Liver (tissue), 9 donors: ENCODE data around the gene CD46. TPM values are rescaled to one million over a fixed set of nuclear protein-coding genes. Genes with fewer than 3 reads are reported as not detected.

Experiments used
- DNase-seq: peaks from one replicate; pipeline ENCODE4 v3.0.0-alpha.2; 2017; ENCODE audit warnings: low spot score
- H3K27ac ChIP-seq, 2 donors: one replicate each; pipeline ENCODE4 v1.7.0; 2013; ENCODE audit warnings: inconsistent platforms in 2 of 2, low read length in 2 of 2, control low read depth in 1 of 2, low read depth in 1 of 2, mild to moderate bottlenecking in 1 of 2
- H3K27me3 ChIP-seq, 4 donors: one replicate each; pipeline versions ENCODE4 v1.6.1 to v1.7.0; 2013; ENCODE audit warnings: low read length in 3 of 4, inconsistent platforms in 1 of 4, mild to moderate bottlenecking in 1 of 4, moderate library complexity in 1 of 4; ENCODE audit not compliant: control insufficient read depth in 4 of 4, insufficient read depth in 4 of 4
- H3K36me3 ChIP-seq, 4 donors: one replicate each; pipeline versions ENCODE4 v1.6.1 to v1.7.0; 2013; ENCODE audit warnings: low read length in 3 of 4, mild to moderate bottlenecking in 3 of 4, low read depth in 1 of 4, moderate library complexity in 1 of 4; ENCODE audit not compliant: control insufficient read depth in 4 of 4, insufficient read depth in 3 of 4
- H3K4me1 ChIP-seq, 4 donors: one replicate each; pipeline versions ENCODE4 v1.6.1 to v1.7.0; 2013; ENCODE audit warnings: low read length in 3 of 4, mild to moderate bottlenecking in 3 of 4, moderate library complexity in 1 of 4; ENCODE audit not compliant: control insufficient read depth in 4 of 4, insufficient read depth in 4 of 4
- H3K4me3 ChIP-seq, 3 donors: one replicate each; pipeline versions ENCODE4 v1.6.1 to v1.7.0; 2013; ENCODE audit warnings: low read length in 3 of 3, control low read depth in 1 of 3, low read depth in 1 of 3, mild to moderate bottlenecking in 1 of 3
- H3K9ac ChIP-seq, 2 donors: one replicate each; pipeline ENCODE4 v1.7.0; 2013; ENCODE audit warnings: low read length in 2 of 2, mild to moderate bottlenecking in 2 of 2, moderate library complexity in 2 of 2, control low read depth in 1 of 2, low read depth in 1 of 2
- H3K9me3 ChIP-seq, 4 donors: one replicate each; pipeline versions ENCODE4 v1.6.1 to v1.7.0; 2013; ENCODE audit warnings: low read length in 3 of 4; ENCODE audit not compliant: control insufficient read depth in 4 of 4
- EGR1 ChIP-seq, 2 donors: IDR thresholded peaks; 2 replicates each; pipeline ENCODE4 v1.6.1; 2016 to 2018; ENCODE audit warnings: antibody characterized with exemption in 2 of 2, low read depth in 2 of 2
- FOXA1 ChIP-seq: IDR thresholded peaks from 2 replicates; pipeline ENCODE4 v1.6.1; 2016; ENCODE audit warnings: antibody characterized with exemption
- FOXA2 ChIP-seq: IDR thresholded peaks from 2 replicates; pipeline ENCODE4 v1.6.1; 2016; ENCODE audit warnings: antibody characterized with exemption
- GABPA ChIP-seq, 2 donors: IDR thresholded peaks in 1 of 2; conservative IDR thresholded peaks in 1 of 2; 2 replicates each; pipeline ENCODE4 v1.6.1; 2016; ENCODE audit warnings: antibody characterized with exemption in 2 of 2, mild to moderate bottlenecking in 1 of 2, moderate library complexity in 1 of 2
- HNF4A ChIP-seq, 2 donors: conservative IDR thresholded peaks; 2 replicates each; pipeline ENCODE4 v1.6.1; 2016; ENCODE audit warnings: antibody characterized with exemption in 2 of 2, mild to moderate bottlenecking in 2 of 2
- HNF4G ChIP-seq: IDR thresholded peaks from 2 replicates; pipeline ENCODE4 v1.6.1; 2016; ENCODE audit warnings: antibody characterized with exemption
- JUND ChIP-seq, 2 donors: IDR thresholded peaks; 2 replicates each; pipeline ENCODE4 v1.6.1; 2016; ENCODE audit warnings: antibody characterized with exemption in 2 of 2
- NR2F2 ChIP-seq: IDR thresholded peaks from 2 replicates; pipeline ENCODE4 v1.6.1; 2016; ENCODE audit warnings: antibody characterized with exemption
- RAD21 ChIP-seq, 2 donors: IDR thresholded peaks; 2 replicates each; pipeline ENCODE4 v1.6.1; 2016; ENCODE audit warnings: antibody characterized with exemption in 2 of 2, mild to moderate bottlenecking in 2 of 2
- RXRA ChIP-seq, 2 donors: IDR thresholded peaks; 2 replicates each; pipeline ENCODE4 v1.6.1; 2017 to 2018; ENCODE audit warnings: antibody characterized with exemption in 2 of 2, mild to moderate bottlenecking in 1 of 2
- SP1 ChIP-seq: IDR thresholded peaks from 2 replicates; pipeline ENCODE4 v1.6.1; 2018; ENCODE audit warnings: antibody characterized with exemption, mild to moderate bottlenecking
- TAF1 ChIP-seq: conservative IDR thresholded peaks from 2 replicates; pipeline ENCODE4 v1.6.1; 2016; ENCODE audit warnings: antibody characterized with exemption, mild to moderate bottlenecking
- YY1 ChIP-seq: IDR thresholded peaks from 2 replicates; pipeline ENCODE4 v1.6.1; 2016; ENCODE audit warnings: antibody characterized with exemption, mild to moderate bottlenecking
- WGBS: extraction: QIAGEN DNeasy Blood & Tissue Kit; methylation state at CpG from one replicate; pipeline ENCODE4 v1.1.7; 2013; 5-methylcytosine and 5-hydroxymethylcytosine counted together
- polyA plus RNA-seq, 2 donors: library from polyadenylated mRNA; stranded (reverse) in 1 of 2; unstranded in 1 of 2; fragments of 200-250 nt in 1 of 2; fragments of >200 nt in 1 of 2; fragmentation: Nextera tagmentation in 1 of 2; extraction: Ambion mirVana in 1 of 2; gene quantifications; one replicate each; pipeline versions ENCODE4 v1.2.1 to v1.2.3, GENCODE V29; 2013 to 2015
- total RNA-seq, 2 donors: library from RNA; depleted of rRNA; stranded (reverse); fragments of >200 nt; gene quantifications; one replicate each; pipeline ENCODE4 v1.2.3, GENCODE V29; 2014
- TF ChIP-seq, protein P1 (sequence below): fragments of 150-350 bp; IDR thresholded peaks from 2 replicates; pipeline ENCODE4 v1.5.1; 2017; ENCODE audit warnings: improper control_type of control experiment, low read depth, low read length; ENCODE audit not compliant: missing input control
- TF ChIP-seq, protein P2 (sequence below): IDR thresholded peaks from 2 replicates; pipeline ENCODE4 v1.6.1; 2016; ENCODE audit warnings: antibody characterized with exemption, mild to moderate bottlenecking
- donor health status: healthy.
- donor health status: healthy.
- donor health status: healthy.
- donor health status: healthy.
- donor health status: healthy.

Gene CD46
- total and polyA plus RNA-seq, 4 donors: 71.3 to 177 (median 121) TPM

DNA sequence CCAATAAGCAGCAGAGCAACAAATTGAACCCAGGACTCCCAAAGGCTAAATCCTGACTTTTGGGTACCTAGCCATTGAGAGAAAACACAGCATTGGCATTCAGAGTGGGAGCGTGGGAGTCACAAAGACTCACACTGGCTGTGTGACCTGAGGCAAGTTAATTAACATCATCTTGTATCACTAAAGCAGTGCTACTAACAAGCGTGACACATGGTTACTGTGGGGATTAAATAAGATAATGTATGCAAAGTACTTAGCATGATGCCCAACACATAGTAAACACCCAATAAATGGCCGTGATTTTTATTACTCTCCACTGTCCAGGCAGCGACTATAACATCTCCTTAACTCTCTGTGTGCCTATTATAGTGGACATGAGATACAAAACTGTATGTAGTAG lies 85.8 kb downstream of the CD46 start:
- H3K27ac ChIP-seq: no peak overlapping the region
- H3K4me3 ChIP-seq: no peak overlapping the region
- H3K9ac ChIP-seq: no peak overlapping the region
- DNase-seq: no peak
- H3K27me3 ChIP-seq: no peaks in the 10 kb centered on the region
- H3K36me3 ChIP-seq: no peaks in the 10 kb centered on the region
- TF ChIP-seq YY1: no peak
- TF ChIP-seq RAD21 (IDR thresholded peaks at IDR 0.05): no peak
- no peaks in the 10 kb centered on the region for H3K9me3 ChIP-seq
- no peaks in the 10 kb centered on the region for H3K4me1 ChIP-seq
- 97% methylated on average over 4 of the region's 4 CpGs for WGBS

DNA sequence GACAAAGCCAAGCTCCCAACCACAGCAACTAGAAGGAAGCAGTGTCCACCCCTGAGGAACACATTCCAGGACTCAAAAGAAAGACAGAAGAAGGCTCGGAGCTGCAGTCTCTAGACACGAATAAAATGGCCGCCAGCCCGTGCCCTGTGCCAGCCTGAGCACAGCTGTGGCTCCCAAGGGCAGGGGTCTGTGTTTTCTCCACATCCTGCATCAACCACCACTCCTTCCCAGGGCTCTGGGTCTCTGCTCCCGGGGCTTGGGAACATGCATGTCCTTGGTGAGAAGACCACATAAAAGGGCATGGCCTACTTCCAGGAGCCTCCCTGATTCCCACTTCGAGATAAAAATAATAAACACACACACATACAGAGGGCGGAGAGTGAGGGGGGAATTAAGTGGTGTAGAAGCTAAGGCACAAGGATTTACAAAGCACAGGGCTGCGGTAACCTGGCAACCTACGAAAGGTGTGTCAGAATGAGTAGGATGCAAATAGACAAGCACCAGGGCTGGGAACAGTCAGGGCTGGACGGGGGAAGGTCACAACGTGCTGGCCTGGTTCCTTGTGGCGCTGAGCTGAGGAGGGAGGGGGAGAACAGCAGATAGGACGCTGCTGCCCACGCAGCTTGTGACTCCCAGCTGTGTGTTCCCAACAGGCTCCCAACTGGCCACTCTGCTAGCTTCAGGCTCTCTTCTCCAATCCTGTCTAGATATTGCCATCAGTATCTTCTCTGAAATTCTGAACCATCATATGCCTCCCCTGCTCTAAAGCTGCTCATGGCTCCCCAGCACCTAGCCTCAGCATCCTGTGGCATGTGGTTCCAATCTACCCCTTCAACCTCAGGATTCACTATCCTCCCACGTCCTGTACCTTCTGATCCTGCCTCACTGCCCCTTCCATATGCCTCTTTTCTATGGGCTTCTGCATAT lies 86.6 kb downstream of the CD46 start:
- Histone ChIP-seq H3K27ac (no peak overlapping the region), H3K27me3 (no peaks in the 10 kb centered on the region), H3K9ac (no peak overlapping the region), H3K9me3 (no peaks in the 10 kb centered on the region), H3K36me3 (no peaks in the 10 kb centered on the region), H3K4me3 (no peak overlapping the region), H3K4me1 (no peaks in the 10 kb centered on the region)
- TF ChIP-seq JUND (IDR thresholded peaks at IDR 0.05) (no peak), RXRA (IDR thresholded peaks at IDR 0.05) (no peak), HNF4A (conservative IDR thresholded peaks at IDR 0.05) (no peak), HNF4G (no peak), YY1 (no peak), NR2F2 (no peak), TAF1 (no peak), SP1 (no peak), FOXA2 (no peak), FOXA1 (no peak), EGR1 (IDR thresholded peaks at IDR 0.05; ENCODE audit: low read depth in 2 of 2) (no peak), GABPA (IDR thresholded peaks at IDR 0.05 in 1 of 2, conservative IDR thresholded peaks at IDR 0.05 in 1 of 2) (no peak)
- TF ChIP-seq, protein P1, sequence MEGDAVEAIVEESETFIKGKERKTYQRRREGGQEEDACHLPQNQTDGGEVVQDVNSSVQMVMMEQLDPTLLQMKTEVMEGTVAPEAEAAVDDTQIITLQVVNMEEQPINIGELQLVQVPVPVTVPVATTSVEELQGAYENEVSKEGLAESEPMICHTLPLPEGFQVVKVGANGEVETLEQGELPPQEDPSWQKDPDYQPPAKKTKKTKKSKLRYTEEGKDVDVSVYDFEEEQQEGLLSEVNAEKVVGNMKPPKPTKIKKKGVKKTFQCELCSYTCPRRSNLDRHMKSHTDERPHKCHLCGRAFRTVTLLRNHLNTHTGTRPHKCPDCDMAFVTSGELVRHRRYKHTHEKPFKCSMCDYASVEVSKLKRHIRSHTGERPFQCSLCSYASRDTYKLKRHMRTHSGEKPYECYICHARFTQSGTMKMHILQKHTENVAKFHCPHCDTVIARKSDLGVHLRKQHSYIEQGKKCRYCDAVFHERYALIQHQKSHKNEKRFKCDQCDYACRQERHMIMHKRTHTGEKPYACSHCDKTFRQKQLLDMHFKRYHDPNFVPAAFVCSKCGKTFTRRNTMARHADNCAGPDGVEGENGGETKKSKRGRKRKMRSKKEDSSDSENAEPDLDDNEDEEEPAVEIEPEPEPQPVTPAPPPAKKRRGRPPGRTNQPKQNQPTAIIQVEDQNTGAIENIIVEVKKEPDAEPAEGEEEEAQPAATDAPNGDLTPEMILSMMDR: no peak
- TF ChIP-seq, protein P2, sequence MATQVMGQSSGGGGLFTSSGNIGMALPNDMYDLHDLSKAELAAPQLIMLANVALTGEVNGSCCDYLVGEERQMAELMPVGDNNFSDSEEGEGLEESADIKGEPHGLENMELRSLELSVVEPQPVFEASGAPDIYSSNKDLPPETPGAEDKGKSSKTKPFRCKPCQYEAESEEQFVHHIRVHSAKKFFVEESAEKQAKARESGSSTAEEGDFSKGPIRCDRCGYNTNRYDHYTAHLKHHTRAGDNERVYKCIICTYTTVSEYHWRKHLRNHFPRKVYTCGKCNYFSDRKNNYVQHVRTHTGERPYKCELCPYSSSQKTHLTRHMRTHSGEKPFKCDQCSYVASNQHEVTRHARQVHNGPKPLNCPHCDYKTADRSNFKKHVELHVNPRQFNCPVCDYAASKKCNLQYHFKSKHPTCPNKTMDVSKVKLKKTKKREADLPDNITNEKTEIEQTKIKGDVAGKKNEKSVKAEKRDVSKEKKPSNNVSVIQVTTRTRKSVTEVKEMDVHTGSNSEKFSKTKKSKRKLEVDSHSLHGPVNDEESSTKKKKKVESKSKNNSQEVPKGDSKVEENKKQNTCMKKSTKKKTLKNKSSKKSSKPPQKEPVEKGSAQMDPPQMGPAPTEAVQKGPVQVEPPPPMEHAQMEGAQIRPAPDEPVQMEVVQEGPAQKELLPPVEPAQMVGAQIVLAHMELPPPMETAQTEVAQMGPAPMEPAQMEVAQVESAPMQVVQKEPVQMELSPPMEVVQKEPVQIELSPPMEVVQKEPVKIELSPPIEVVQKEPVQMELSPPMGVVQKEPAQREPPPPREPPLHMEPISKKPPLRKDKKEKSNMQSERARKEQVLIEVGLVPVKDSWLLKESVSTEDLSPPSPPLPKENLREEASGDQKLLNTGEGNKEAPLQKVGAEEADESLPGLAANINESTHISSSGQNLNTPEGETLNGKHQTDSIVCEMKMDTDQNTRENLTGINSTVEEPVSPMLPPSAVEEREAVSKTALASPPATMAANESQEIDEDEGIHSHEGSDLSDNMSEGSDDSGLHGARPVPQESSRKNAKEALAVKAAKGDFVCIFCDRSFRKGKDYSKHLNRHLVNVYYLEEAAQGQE: no peak
- 84% methylated on average over 15 of the region's 15 CpGs for WGBS
- DNase-seq: no peak
